DND-41 (cell line): ENCODE data around the gene LIM2.
"Not testable (repeated sequence)": the region's sequence is repeated elsewhere in the genome, so short reads cannot be mapped to it uniquely, and the experiment has no call there.

Source experiments
- ATAC-seq: fragments of 200-7000 bp; cut with Tn5 transposase; 3 replicates; pipeline ENCODE4 v1.9.1; 2021; ENCODE audit warnings: low read depth; ENCODE audit not compliant: insufficient read depth
- DNase-seq: peaks from one replicate; pipeline ENCODE4 v3.0.0-alpha.2; 2020
- H2AFZ ChIP-seq: 2 replicates; pipeline ENCODE4 v1.6.0; 2012; ENCODE audit warnings: low read depth, low read length
- H3K27ac ChIP-seq: 2 replicates; pipeline ENCODE4 v1.5.1; 2012; ENCODE audit warnings: low read length, inconsistent platforms
- H3K27me3 ChIP-seq: fragments of 200-600 bp; sonication (generic); 2 replicates; pipeline ENCODE4 v1.6.0; 2012; ENCODE audit warnings: low read length, mild to moderate bottlenecking, inconsistent platforms; ENCODE audit not compliant: insufficient read depth, poor library complexity
- H3K36me3 ChIP-seq: 2 replicates; pipeline ENCODE4 v1.5.1; 2012; ENCODE audit warnings: low read length, inconsistent platforms; ENCODE audit not compliant: insufficient read depth
- H3K4me1 ChIP-seq: 2 replicates; pipeline ENCODE4 v1.5.1; 2012; ENCODE audit warnings: mild to moderate bottlenecking, low read length; ENCODE audit not compliant: insufficient read depth
- H3K4me2 ChIP-seq: 2 replicates; pipeline ENCODE4 v1.6.0; 2012; ENCODE audit warnings: mild to moderate bottlenecking, moderate library complexity, low read length, inconsistent platforms; ENCODE audit not compliant: insufficient read depth
- H3K4me3 ChIP-seq, 2 experiments: fragments of 200-600 bp in 1 of 2; shearing (Covaris generic) in 1 of 2; 2 replicates each; pipeline ENCODE4 v1.5.1; 2012 to 2016; ENCODE audit warnings: inconsistent platforms in 2 of 2, low read length in 2 of 2, mild to moderate bottlenecking in 2 of 2, low read depth in 1 of 2, moderate library complexity in 1 of 2
- H3K79me2 ChIP-seq: 2 replicates; pipeline ENCODE4 v1.6.0; 2012; ENCODE audit warnings: low read length, inconsistent platforms; ENCODE audit not compliant: insufficient read depth
- H3K9ac ChIP-seq: 2 replicates; pipeline ENCODE4 v1.6.0; 2012; ENCODE audit warnings: low read depth, mild to moderate bottlenecking, inconsistent platforms, low read length, moderate library complexity
- H3K9me3 ChIP-seq: 2 replicates; pipeline ENCODE4 v1.5.1; 2012; ENCODE audit warnings: low read length, moderate library complexity, mild to moderate bottlenecking, inconsistent platforms; ENCODE audit not compliant: insufficient read depth, severe bottlenecking
- H4K20me1 ChIP-seq: 2 replicates; pipeline ENCODE4 v1.6.0; 2012; ENCODE audit warnings: low read length; ENCODE audit not compliant: insufficient read depth
- EZH2 ChIP-seq: IDR thresholded peaks from 3 replicates; pipeline ENCODE4 v1.6.1; 2012; ENCODE audit warnings: borderline replicate concordance, low read depth, mild to moderate bottlenecking, moderate library complexity, low read length, inconsistent platforms; ENCODE audit not compliant: severe bottlenecking
- TF ChIP-seq, protein P1 (sequence below): IDR thresholded peaks from 2 replicates; pipeline ENCODE4 v1.5.1; 2012; ENCODE audit warnings: borderline replicate concordance, low read length, moderate library complexity, mild to moderate bottlenecking; ENCODE audit not compliant: poor library complexity, severe bottlenecking; ENCODE audit errors: extremely low read depth

LIM2 gene

DNA sequence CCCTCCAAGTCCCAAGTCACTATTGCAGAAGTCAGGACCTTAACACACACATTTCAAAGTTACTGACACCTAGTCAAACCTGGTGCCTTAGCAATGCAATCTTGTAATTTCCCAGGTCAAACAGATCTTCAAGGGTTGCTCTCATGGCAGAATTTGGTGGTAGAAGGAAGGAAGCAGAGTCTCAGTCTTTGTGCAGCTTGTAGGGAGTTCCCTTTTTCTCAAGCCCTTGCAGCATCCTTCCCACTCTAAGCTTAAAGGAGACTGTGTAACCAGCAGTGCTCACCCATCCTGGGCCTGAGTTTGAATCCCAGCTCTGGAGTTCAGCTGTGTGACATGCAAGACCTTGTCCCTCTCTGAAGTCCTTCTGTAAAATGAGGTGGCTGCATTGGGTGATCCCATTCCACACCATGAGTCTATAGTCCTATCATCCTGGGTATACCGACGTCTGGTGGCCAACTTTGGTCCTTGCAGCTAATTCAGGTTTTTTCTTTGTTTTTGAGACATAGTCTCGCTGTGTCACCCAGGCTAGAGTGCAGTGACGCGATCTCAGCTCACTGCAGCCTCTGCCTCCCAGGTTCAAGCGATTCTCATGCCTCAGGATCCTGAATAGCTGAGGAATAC, 19.8 kb upstream of the LIM2 start:
- DNase-seq (no peak), ATAC-seq (no peak)
- H3K9me3 ChIP-seq = peaks cover 9% of the 10 kb centered on the region
- no peaks in the 10 kb centered on the region; the same call in 1 of the 2 replicates for H3K36me3 ChIP-seq
- no peaks in the 10 kb centered on the region for H3K27me3 ChIP-seq
- H3K4me3 ChIP-seq = no peak overlapping the region
- H3K79me2 ChIP-seq = no peaks in the 10 kb centered on the region
- TF ChIP-seq EZH2 = no peak
- TF ChIP-seq, protein P1, sequence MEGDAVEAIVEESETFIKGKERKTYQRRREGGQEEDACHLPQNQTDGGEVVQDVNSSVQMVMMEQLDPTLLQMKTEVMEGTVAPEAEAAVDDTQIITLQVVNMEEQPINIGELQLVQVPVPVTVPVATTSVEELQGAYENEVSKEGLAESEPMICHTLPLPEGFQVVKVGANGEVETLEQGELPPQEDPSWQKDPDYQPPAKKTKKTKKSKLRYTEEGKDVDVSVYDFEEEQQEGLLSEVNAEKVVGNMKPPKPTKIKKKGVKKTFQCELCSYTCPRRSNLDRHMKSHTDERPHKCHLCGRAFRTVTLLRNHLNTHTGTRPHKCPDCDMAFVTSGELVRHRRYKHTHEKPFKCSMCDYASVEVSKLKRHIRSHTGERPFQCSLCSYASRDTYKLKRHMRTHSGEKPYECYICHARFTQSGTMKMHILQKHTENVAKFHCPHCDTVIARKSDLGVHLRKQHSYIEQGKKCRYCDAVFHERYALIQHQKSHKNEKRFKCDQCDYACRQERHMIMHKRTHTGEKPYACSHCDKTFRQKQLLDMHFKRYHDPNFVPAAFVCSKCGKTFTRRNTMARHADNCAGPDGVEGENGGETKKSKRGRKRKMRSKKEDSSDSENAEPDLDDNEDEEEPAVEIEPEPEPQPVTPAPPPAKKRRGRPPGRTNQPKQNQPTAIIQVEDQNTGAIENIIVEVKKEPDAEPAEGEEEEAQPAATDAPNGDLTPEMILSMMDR = peak; percentile 19
- H3K9ac ChIP-seq = no peak overlapping the region
- H3K4me1 ChIP-seq = no peaks in the 10 kb centered on the region
- H3K4me2 ChIP-seq = no peak overlapping the region
- H2AFZ ChIP-seq = no peak overlapping the region
- H3K27ac ChIP-seq = no peak overlapping the region
- H4K20me1 ChIP-seq = no peaks in the 10 kb centered on the region

DNA sequence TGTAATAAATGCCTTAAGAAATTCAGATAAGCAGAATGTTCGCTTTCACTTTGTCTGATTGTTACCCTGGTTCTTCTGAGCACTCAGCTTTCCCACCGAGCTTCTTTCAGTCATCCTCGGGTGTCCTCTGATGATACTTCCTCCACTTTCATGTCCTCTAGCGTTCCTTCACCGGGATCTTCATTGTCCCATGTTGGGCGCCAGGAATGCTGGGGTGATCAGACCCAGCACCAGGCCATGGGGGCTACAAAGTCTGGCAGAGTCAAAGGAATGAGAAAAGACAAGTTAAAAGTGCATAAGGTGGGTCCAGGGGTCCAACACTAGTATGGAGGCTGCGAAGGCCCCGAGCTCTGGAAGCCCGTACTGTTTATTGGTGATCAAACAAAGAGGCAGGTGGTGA, 14.3 kb upstream of the LIM2 start:
- Histone ChIP-seq H4K20me1 (no peaks in the 10 kb centered on the region), H3K79me2 (no peaks in the 10 kb centered on the region), H3K36me3 (no peaks in the 10 kb centered on the region; the same call in 1 of the 2 replicates), H3K4me3 (no peak overlapping the region), H2AFZ (no peak overlapping the region), H3K27ac (no peak overlapping the region), H3K4me2 (no peak overlapping the region), H3K4me1 (no peaks in the 10 kb centered on the region), H3K27me3 (no peaks in the 10 kb centered on the region), H3K9me3 (peaks cover 20% of the 10 kb centered on the region), H3K9ac (no peak overlapping the region)
- ATAC-seq = no peak
- no peak for DNase-seq
- TF ChIP-seq, protein P1 = no peak
- TF ChIP-seq EZH2 = no peak

DNA sequence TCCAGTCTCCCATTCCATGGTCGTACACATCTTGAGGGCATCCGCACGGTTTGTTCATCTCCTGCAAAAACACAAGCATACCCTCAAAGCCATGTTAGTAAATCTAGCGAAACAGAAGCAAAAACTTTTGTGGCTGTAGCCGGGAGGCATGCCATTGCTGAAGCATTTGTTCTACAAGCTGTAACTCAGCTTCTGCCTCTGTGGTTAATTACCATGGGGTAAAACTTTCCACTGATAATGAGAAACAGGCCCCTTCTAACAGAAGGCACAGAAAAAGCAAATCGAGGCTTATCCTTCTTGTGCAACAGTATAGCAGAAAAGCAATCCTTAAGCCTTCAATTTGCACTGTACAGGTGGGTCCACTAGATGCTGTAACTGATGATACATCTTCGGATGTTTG, 12.2 kb upstream of the LIM2 start:
- not testable (repeated sequence) for H3K4me2 ChIP-seq, ATAC-seq, H3K27ac ChIP-seq, H3K36me3 ChIP-seq, H2AFZ ChIP-seq, H3K27me3 ChIP-seq, H3K4me1 ChIP-seq, DNase-seq, H3K4me3 ChIP-seq, H3K9ac ChIP-seq, H3K79me2 ChIP-seq, H4K20me1 ChIP-seq
- H3K9me3 ChIP-seq = peaks cover 15% of the 10 kb centered on the region

DNA sequence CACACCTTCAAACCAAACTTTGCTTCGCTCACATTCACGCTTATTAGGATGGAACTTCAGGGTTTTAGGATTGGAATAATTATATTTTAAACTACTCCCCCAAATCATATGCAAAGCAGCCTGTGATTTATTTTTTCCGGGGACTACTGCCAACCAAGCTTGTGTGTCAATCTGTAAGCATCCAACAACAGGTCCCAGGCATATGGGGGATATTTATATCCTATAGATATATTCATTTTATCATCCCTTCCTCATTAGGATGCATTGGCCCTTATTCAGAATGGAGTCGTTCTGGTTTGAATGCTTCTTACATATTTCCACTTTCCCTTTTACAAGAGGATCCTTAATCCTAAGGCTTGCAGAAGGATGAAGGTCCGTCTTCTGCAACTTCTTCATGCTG, 11.5 kb upstream of the LIM2 start:
- H3K9ac ChIP-seq = no peak overlapping the region
- H3K79me2 ChIP-seq = peaks cover 10% of the 10 kb centered on the region
- no peak overlapping the region for H3K4me2 ChIP-seq
- no peaks in the 10 kb centered on the region; the same call in 1 of the 2 replicates for H3K36me3 ChIP-seq
- no peaks in the 10 kb centered on the region for H3K27me3 ChIP-seq
- no peak for TF ChIP-seq EZH2
- TF ChIP-seq, protein P1 = no peak
- DNase-seq (no peak), ATAC-seq (no peak)
- H3K27ac ChIP-seq = no peak overlapping the region
- peaks cover 11% of the 10 kb centered on the region for H3K4me1 ChIP-seq
- no peaks in the 10 kb centered on the region for H4K20me1 ChIP-seq
- H2AFZ ChIP-seq = no peak overlapping the region
- H3K9me3 ChIP-seq = peaks cover 15% of the 10 kb centered on the region
- no peak overlapping the region for H3K4me3 ChIP-seq
